Neuronal stem cell (in vitro differentiated cells): ENCODE data around the gene CCDC9.
"Not testable (repeated sequence)": the region's sequence is repeated elsewhere in the genome, so short reads cannot be mapped to it uniquely, and the experiment has no call there.

Experiments used
- DNase-seq: peaks from one replicate; pipeline ENCODE4 v3.0.0-alpha.2; 2013; ENCODE audit warnings: low spot score
- H2AFZ ChIP-seq: one replicate; pipeline ENCODE4 v1.6.1; 2013; ENCODE audit warnings: mild to moderate bottlenecking, low read length, inconsistent platforms
- H2AK5ac ChIP-seq: 2 replicates; pipeline ENCODE4 v1.6.1; 2013; ENCODE audit warnings: low read depth, mild to moderate bottlenecking, inconsistent platforms, low read length, moderate library complexity, mixed read lengths
- H2BK120ac ChIP-seq: 2 replicates; pipeline ENCODE4 v1.6.1; 2013; ENCODE audit warnings: low read depth, mild to moderate bottlenecking, inconsistent platforms, low read length, moderate library complexity, mixed read lengths
- H2BK12ac ChIP-seq: one replicate; pipeline ENCODE4 v1.6.1; 2013; ENCODE audit warnings: low read length, inconsistent platforms
- H2BK15ac ChIP-seq: 2 replicates; pipeline ENCODE4 v1.6.1; 2013; ENCODE audit warnings: mild to moderate bottlenecking, low read length, inconsistent platforms, mixed read lengths
- H2BK5ac ChIP-seq: one replicate; pipeline ENCODE4 v1.6.1; 2013; ENCODE audit warnings: inconsistent platforms, mild to moderate bottlenecking, low read length, moderate library complexity
- H3K14ac ChIP-seq: one replicate; pipeline ENCODE4 v1.6.1; 2013; ENCODE audit warnings: low read length, inconsistent platforms
- H3K18ac ChIP-seq: 2 replicates; pipeline ENCODE4 v1.6.1; 2013; ENCODE audit warnings: low read length, inconsistent platforms
- H3K23ac ChIP-seq: 2 replicates; pipeline ENCODE4 v1.6.1; 2013; ENCODE audit warnings: low read depth, mild to moderate bottlenecking, mixed read lengths, low read length, inconsistent platforms; ENCODE audit not compliant: poor library complexity
- H3K27ac ChIP-seq: replicated peaks from 3 replicates; pipeline ENCODE4 v1.5.1; 2013; ENCODE audit warnings: low read length, inconsistent platforms
- H3K27me3 ChIP-seq, 3 experiments: 2 replicates each; pipeline ENCODE4 v1.6.1; 2013; ENCODE audit warnings: low read length in 3 of 3, mild to moderate bottlenecking in 2 of 3, inconsistent platforms in 1 of 3, low read depth in 1 of 3, mixed read lengths in 1 of 3, moderate library complexity in 1 of 3; ENCODE audit not compliant: control insufficient read depth in 3 of 3, insufficient read depth in 3 of 3
- H3K36me3 ChIP-seq, 2 donors: replicated peaks in 1 of 2; 2 replicates each; pipeline ENCODE4 v1.6.1; 2013; ENCODE audit warnings: low read length in 2 of 2; ENCODE audit not compliant: control insufficient read depth in 2 of 2, insufficient read depth in 2 of 2
- H3K4ac ChIP-seq: 2 replicates; pipeline ENCODE4 v1.6.1; 2013; ENCODE audit warnings: inconsistent platforms, mild to moderate bottlenecking, low read length, moderate library complexity
- H3K4me1 ChIP-seq, 2 donors: 1 replicate in 1 of 2; 2 replicates in 1 of 2; pipeline ENCODE4 v1.6.1; 2013; ENCODE audit warnings: low read length in 2 of 2, low read depth in 1 of 2; ENCODE audit not compliant: control insufficient read depth in 2 of 2, insufficient read depth in 1 of 2
- H3K4me2 ChIP-seq: one replicate; pipeline ENCODE4 v1.6.1; 2013; ENCODE audit warnings: mild to moderate bottlenecking, low read length, inconsistent platforms; ENCODE audit not compliant: insufficient read depth, poor library complexity, severe bottlenecking
- H3K4me3 ChIP-seq, 2 donors: 2 replicates each; pipeline ENCODE4 v1.5.1; 2013; ENCODE audit warnings: low read length in 2 of 2, mild to moderate bottlenecking in 2 of 2, inconsistent platforms in 1 of 2, moderate library complexity in 1 of 2
- H3K79me1 ChIP-seq: one replicate; pipeline ENCODE4 v1.6.1; 2013; ENCODE audit warnings: low read depth, mild to moderate bottlenecking, inconsistent platforms, low read length, moderate library complexity
- H3K9ac ChIP-seq: one replicate; pipeline ENCODE4 v1.6.1; 2013; ENCODE audit warnings: mild to moderate bottlenecking, low read depth, low read length, inconsistent platforms; ENCODE audit not compliant: poor library complexity
- H3K9me3 ChIP-seq, 2 donors: replicated peaks in 1 of 2; 2 replicates each; pipeline versions ENCODE3 to v1.6.1; 2013; ENCODE audit warnings: low read length in 2 of 2, mild to moderate bottlenecking in 2 of 2, inconsistent platforms in 1 of 2, low read depth in 1 of 2, mixed read lengths in 1 of 2, moderate library complexity in 1 of 2; ENCODE audit not compliant: control insufficient read depth in 2 of 2, insufficient read depth in 1 of 2
- H4K8ac ChIP-seq: one replicate; pipeline ENCODE4 v1.6.1; 2013; ENCODE audit warnings: low read depth, mild to moderate bottlenecking, inconsistent platforms, low read length, moderate library complexity
- H4K91ac ChIP-seq: one replicate; pipeline ENCODE4 v1.6.1; 2013; ENCODE audit warnings: low read length, low read depth, mild to moderate bottlenecking, inconsistent platforms; ENCODE audit not compliant: poor library complexity
- WGBS, 2 donors: extraction: QIAGEN DNeasy Blood & Tissue Kit; methylation state at CpG; one replicate each; pipeline ENCODE4 v1.1.7; 2013; ENCODE audit warnings: missing lambda C conversion rate in 2 of 2, mixed read lengths in 1 of 2; ENCODE audit not compliant: insufficient read length in 2 of 2, insufficient replicate concordance in 1 of 2; ENCODE audit errors: extremely low coverage in 2 of 2; 5-methylcytosine and 5-hydroxymethylcytosine counted together

CCDC9 gene

DNA sequence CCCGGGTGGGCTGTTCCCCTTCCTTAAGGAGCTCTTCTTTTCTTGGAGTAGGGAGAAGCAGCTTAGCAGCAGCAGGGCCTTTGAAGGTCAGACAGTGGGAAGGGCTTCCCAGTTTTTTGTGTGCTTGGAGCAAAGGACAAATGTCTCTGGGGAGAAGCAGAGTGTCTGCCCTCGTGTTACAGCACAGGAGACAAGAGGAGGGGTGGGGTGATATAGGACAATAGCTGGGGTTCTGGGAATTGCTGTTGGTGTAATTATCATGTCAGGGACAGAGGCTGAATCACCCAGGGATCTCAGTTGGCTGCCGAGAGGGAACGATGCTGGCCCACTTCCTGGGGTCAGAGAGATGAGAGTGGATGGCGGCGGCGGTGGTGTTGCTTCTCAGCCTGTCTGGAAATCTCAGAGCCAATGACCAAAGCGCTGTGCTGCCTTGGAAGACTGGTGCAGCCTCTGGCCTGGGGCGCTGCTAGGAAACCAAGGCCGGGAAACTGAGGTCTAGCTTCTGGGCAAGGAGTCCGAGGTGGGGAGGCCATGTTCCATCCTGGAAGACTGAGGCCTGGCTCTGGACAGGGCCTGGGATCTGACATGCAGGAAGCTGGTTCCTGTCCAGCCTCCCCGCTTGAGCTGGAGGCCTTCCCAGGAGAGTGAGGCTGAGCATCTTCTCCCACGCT lies 19.6 kb downstream of the CCDC9 start:
- no peak overlapping the region for H3K27ac ChIP-seq
- H3K4me3 ChIP-seq = peak overlapping the region in 1 of 2 donors; percentile 69

GRCh38 chr19:47276513-47276912 lies 20.2 kb downstream of the CCDC9 start:
- H3K4ac ChIP-seq, DNase-seq, H2AFZ ChIP-seq, H3K79me1 ChIP-seq, H2BK120ac ChIP-seq, H3K14ac ChIP-seq, H3K9me3 ChIP-seq, H3K18ac ChIP-seq, H2BK12ac ChIP-seq, H3K4me3 ChIP-seq, H2AK5ac ChIP-seq, H3K27ac ChIP-seq, H3K27me3 ChIP-seq, H2BK5ac ChIP-seq, H4K91ac ChIP-seq, H4K8ac ChIP-seq, H3K9ac ChIP-seq, H3K23ac ChIP-seq, H2BK15ac ChIP-seq, H3K4me2 ChIP-seq: not testable (repeated sequence)
- peaks cover 0 to 16% of the 10 kb centered on the region in 2 donors for H3K36me3 ChIP-seq
- no CpG with 5 or more reads among the region's 3 CpGs for WGBS, 2 donors
- H3K4me1 ChIP-seq = peaks cover 17 to 23% of the 10 kb centered on the region in 2 donors

More for the DNA sequence above, 19.6 kb downstream of the CCDC9 start:
- Histone ChIP-seq H3K9me3 (no peaks in the 10 kb centered on the region), H2BK12ac (no peak overlapping the region), H3K36me3 (peaks cover 5 to 22% of the 10 kb centered on the region in 2 donors), H2AK5ac (no peak overlapping the region), H2AFZ (peak overlapping the region; percentile 78), H4K8ac (no peak overlapping the region), H2BK15ac (no peak overlapping the region), H4K91ac (no peak overlapping the region), H3K4ac (no peak overlapping the region), H3K4me2 (no peak overlapping the region), H3K4me1 (peaks cover 17 to 23% of the 10 kb centered on the region in 2 donors), H3K18ac (no peak overlapping the region), H3K9ac (peak overlapping the region; percentile 32), H3K79me1 (peaks cover 2% of the 10 kb centered on the region), H3K27me3 (no peaks in the 10 kb centered on the region), H3K23ac (no peak overlapping the region), H2BK120ac (no peak overlapping the region), H3K14ac (no peak overlapping the region), H2BK5ac (no peak overlapping the region)
- WGBS, 2 donors = no CpG with 5 or more reads among the region's 13 CpGs
- DNase-seq = no peak

GRCh38 chr19:47280183-47280797 lies 24.0 kb downstream of the CCDC9 start:
- H4K8ac ChIP-seq = no peak overlapping the region
- peak overlapping the region; percentile 35 for H3K23ac ChIP-seq
- H3K9ac ChIP-seq = no peak overlapping the region
- H3K18ac ChIP-seq = no peak overlapping the region
- no peak overlapping the region for H2AK5ac ChIP-seq
- H3K27me3 ChIP-seq = no peaks in the 10 kb centered on the region
- peaks cover 0 to 11% of the 10 kb centered on the region in 2 donors for H3K36me3 ChIP-seq
- no peak overlapping the region for H3K14ac ChIP-seq
- no CpG with 5 or more reads among the region's 13 CpGs for WGBS, 2 donors
- no peak overlapping the region for H2AFZ ChIP-seq
- DNase-seq = no peak
- no peak overlapping the region for H2BK5ac ChIP-seq
- no peak overlapping the region for H3K4ac ChIP-seq
- H2BK12ac ChIP-seq = no peak overlapping the region
- H3K79me1 ChIP-seq = no peaks in the 10 kb centered on the region
- H4K91ac ChIP-seq = no peak overlapping the region
- no peaks in the 10 kb centered on the region for H3K9me3 ChIP-seq
- no peak overlapping the region for H2BK15ac ChIP-seq
- H2BK120ac ChIP-seq = no peak overlapping the region
- no peak overlapping the region for H3K4me3 ChIP-seq
- no peak overlapping the region for H3K4me2 ChIP-seq
- H3K27ac ChIP-seq = no peak overlapping the region
- peaks cover 5 to 11% of the 10 kb centered on the region in 2 donors for H3K4me1 ChIP-seq

DNA sequence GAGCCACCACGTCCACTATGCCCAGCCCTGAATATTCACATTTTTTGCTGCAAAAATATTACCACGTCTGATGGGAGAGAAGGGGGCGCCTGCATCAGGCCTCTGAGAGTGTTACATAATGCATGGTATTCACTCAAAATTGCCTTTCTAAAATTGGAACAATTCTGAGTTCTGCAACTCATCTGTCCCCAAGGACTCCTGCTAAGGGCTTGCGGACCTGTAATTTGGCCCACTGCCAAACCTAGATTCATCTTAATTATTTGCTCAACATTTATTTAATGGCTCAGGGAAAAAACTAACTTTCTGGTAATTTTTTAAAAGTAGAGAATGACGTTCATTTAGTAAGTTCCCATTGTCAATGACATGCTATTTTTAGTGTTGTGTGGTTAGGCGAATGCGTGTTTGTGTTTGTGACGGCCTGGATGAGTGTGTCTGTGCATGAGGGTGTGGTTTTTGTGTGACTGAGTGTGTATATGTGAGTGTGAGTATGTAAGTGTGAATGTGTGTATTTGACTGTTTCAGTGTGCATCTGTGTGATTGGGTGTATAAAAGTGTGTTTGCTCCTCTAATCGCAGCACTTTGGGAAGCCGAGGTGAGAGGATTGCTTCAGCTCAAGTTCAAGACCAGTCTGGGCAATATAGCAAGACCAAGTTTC lies 27.2 kb downstream of the CCDC9 start:
- no peak overlapping the region for H2BK12ac ChIP-seq
- H3K4ac ChIP-seq = no peak overlapping the region
- H2AFZ ChIP-seq = no peak overlapping the region
- H3K27me3 ChIP-seq = no peaks in the 10 kb centered on the region
- no peak overlapping the region for H2BK15ac ChIP-seq
- no peaks in the 10 kb centered on the region for H3K79me1 ChIP-seq
- H3K27ac ChIP-seq = no peak overlapping the region
- no peak overlapping the region for H3K9ac ChIP-seq
- H2AK5ac ChIP-seq = peak overlapping the region; percentile 3
- peaks cover 0 to 1% of the 10 kb centered on the region in 2 donors for H3K4me1 ChIP-seq
- peaks cover 0 to 4% of the 10 kb centered on the region in 2 donors for H3K9me3 ChIP-seq
- no peak overlapping the region for H2BK5ac ChIP-seq
- H4K91ac ChIP-seq = no peak overlapping the region
- H3K23ac ChIP-seq = no peak overlapping the region
- DNase-seq = no peak
- H4K8ac ChIP-seq = no peak overlapping the region
- no peak overlapping the region for H3K14ac ChIP-seq
- no peak overlapping the region for H3K4me2 ChIP-seq
- peaks cover 0 to 6% of the 10 kb centered on the region in 2 donors for H3K36me3 ChIP-seq
- H2BK120ac ChIP-seq = no peak overlapping the region
- no peak overlapping the region for H3K4me3 ChIP-seq
- WGBS, 2 donors = 100% methylated on average over 3 of the region's 10 CpGs; no CpG with 5 or more reads in 1 of the 2 donors
- H3K18ac ChIP-seq = no peak overlapping the region
